Fibroblast of lung (primary cell): Measurements from ENCODE around the gene ANKS1A.

Source experiments
- CTCF ChIP-seq, 2 donors: IDR thresholded peaks in 1 of 2; conservative IDR thresholded peaks in 1 of 2; 1 replicate in 1 of 2; 2 replicates in 1 of 2; pipeline ENCODE4 v1.5.1; 2011 to 2012; ENCODE audit warnings: low read length in 2 of 2, control low read depth in 1 of 2, inconsistent platforms in 1 of 2, low read depth in 1 of 2, mild to moderate bottlenecking in 1 of 2
- EZH2 ChIP-seq: IDR thresholded peaks from 2 replicates; pipeline ENCODE4 v1.5.1; 2012; ENCODE audit warnings: low read length, control low read depth, mild to moderate bottlenecking; ENCODE audit errors: missing control alignments

GRCh38 chr6:34926655-34927054 lies 37.6 kb downstream of the ANKS1A start:
- TF ChIP-seq CTCF (conservative IDR thresholded peaks at IDR 0.05 in 1 of 2, IDR thresholded peaks at IDR 0.05 in 1 of 2; ENCODE audit: low read depth in 1 of 2, low read length in 2 of 2) (no peak), EZH2 (no peak)
